Measurements from ENCODE around the gene DHRS13.

The DHRS13 gene

GRCh38 chr17:28902819-28903545 lies at the start of gene DHRS13:
Gene DHRS13, minus strand, starts transcription at chr17:28903079. Its CDS starts 135 bp downstream, at chr17:28902944.
- peak within 1 kb of the TSS; percentile 87 for H2AFZ ChIP-seq (ENCODE audit: low read length)
- peak within 1 kb of the TSS; percentile 66 for H3K4me2 ChIP-seq (ENCODE audit: low read depth, low read length)
- peak within 1 kb of the TSS; percentile 77 for H3K27ac ChIP-seq (ENCODE audit: low read length)
- H3K27me3 ChIP-seq (replicated peaks; ENCODE audit: insufficient read depth, low read length): no peaks in the 10 kb centered on the region
- peaks cover 31% of the 10 kb centered on the region for H3K79me2 ChIP-seq (ENCODE audit: low read length)
- DNase-seq: peak; percentile 97
- TF ChIP-seq EZH2phosphoT487 (IDR thresholded peaks at IDR 0.05; ENCODE audit: low read length): no peak
- TF ChIP-seq CTCF (IDR thresholded peaks at IDR 0.05; ENCODE audit: low read length): peak; percentile 97
- no peaks in the 10 kb centered on the region for H3K9me2 ChIP-seq (replicated peaks; ENCODE audit: insufficient read depth, low read length)
- H3K9ac ChIP-seq (ENCODE audit: low read length): peak within 1 kb of the TSS; percentile 85
- H3K36me3 ChIP-seq (replicated peaks; ENCODE audit: insufficient read depth, low read length): 0 out of 2 replicates have a peak, but pooled peaks cover under 1% of the 10 kb centered on the region
- H3K4me1 ChIP-seq (ENCODE audit: low read length): peaks cover 25% of the 10 kb centered on the region
- H3K4me3 ChIP-seq (ENCODE audit: low read length): peak within 1 kb of the TSS; percentile 82
- H3F3A ChIP-seq (ENCODE audit: insufficient read depth, low read length): peaks cover 20% of the 10 kb centered on the region
- no peaks in the 10 kb centered on the region for H3K9me3 ChIP-seq (replicated peaks; ENCODE audit: insufficient read depth, low read length)
- no peaks in the 10 kb centered on the region for H4K20me1 ChIP-seq (ENCODE audit: insufficient read depth, low read length)

GRCh38 chr17:28951991-28952975 lies 49.4 kb upstream of the DHRS13 start:
- H3K9me2 ChIP-seq (replicated peaks; ENCODE audit: insufficient read depth, low read length): no peaks in the 10 kb centered on the region
- H3K4me1 ChIP-seq (ENCODE audit: low read length): peaks cover 20% of the 10 kb centered on the region
- H2AFZ ChIP-seq (ENCODE audit: low read length): peak overlapping the region; percentile 91
- peaks cover 33% of the 10 kb centered on the region for H3F3A ChIP-seq (ENCODE audit: insufficient read depth, low read length)
- H4K20me1 ChIP-seq (ENCODE audit: insufficient read depth, low read length): no peaks in the 10 kb centered on the region
- peak overlapping the region; percentile 90 for H3K27ac ChIP-seq (ENCODE audit: low read length)
- H3K4me3 ChIP-seq (ENCODE audit: low read length): peak overlapping the region; percentile 75
- H3K79me2 ChIP-seq (ENCODE audit: low read length): peaks cover 39% of the 10 kb centered on the region
- H3K4me2 ChIP-seq (ENCODE audit: low read depth, low read length): peak overlapping the region; percentile 93
- DNase-seq: peak; percentile 99
- H3K9me3 ChIP-seq (replicated peaks; ENCODE audit: insufficient read depth, low read length): no peaks in the 10 kb centered on the region
- peak overlapping the region; percentile 67 for H3K9ac ChIP-seq (ENCODE audit: low read length)
- no peak for TF ChIP-seq EZH2phosphoT487 (IDR thresholded peaks at IDR 0.05; ENCODE audit: low read length)
- no peaks in the 10 kb centered on the region for H3K27me3 ChIP-seq (replicated peaks; ENCODE audit: insufficient read depth, low read length)
- H3K36me3 ChIP-seq (replicated peaks; ENCODE audit: insufficient read depth, low read length): no peaks in the 10 kb centered on the region

- peaks cover 33% of the 10 kb centered on the region for H3F3A ChIP-seq (ENCODE audit: insufficient read depth, low read length)
- H3K9me2 ChIP-seq (replicated peaks; ENCODE audit: insufficient read depth, low read length): no peaks in the 10 kb centered on the region
- no peaks in the 10 kb centered on the region for H3K27me3 ChIP-seq (replicated peaks; ENCODE audit: insufficient read depth, low read length)
- H3K4me2 ChIP-seq (ENCODE audit: low read depth, low read length): peak within 1 kb of the TSS; percentile 93
- peaks cover 20% of the 10 kb centered on the region for H3K4me1 ChIP-seq (ENCODE audit: low read length)
- peak within 1 kb of the TSS; percentile 70 for H2AFZ ChIP-seq (ENCODE audit: low read length)
- TF ChIP-seq EZH2phosphoT487 (IDR thresholded peaks at IDR 0.05; ENCODE audit: low read length) (no peak), EZH2 (optimal IDR thresholded peaks at IDR 0.05; ENCODE audit: low read depth, low read length) (no peak), CTCF (IDR thresholded peaks at IDR 0.05; ENCODE audit: low read length) (no peak)
- H4K20me1 ChIP-seq (ENCODE audit: insufficient read depth, low read length): no peaks in the 10 kb centered on the region
- no peaks in the 10 kb centered on the region for H3K9me3 ChIP-seq (replicated peaks; ENCODE audit: insufficient read depth, low read length)
- H3K4me3 ChIP-seq (ENCODE audit: low read length): peak within 1 kb of the TSS; percentile 88
- H3K9ac ChIP-seq (ENCODE audit: low read length): peak within 1 kb of the TSS; percentile 73
- H3K36me3 ChIP-seq (replicated peaks; ENCODE audit: insufficient read depth, low read length): no peaks in the 10 kb centered on the region
- H3K79me2 ChIP-seq (ENCODE audit: low read length): peaks cover 47% of the 10 kb centered on the region
- DNase-seq: peak; percentile 100
- H3K27ac ChIP-seq (ENCODE audit: low read length): peak within 1 kb of the TSS; percentile 90
These were observed 48.6 kb upstream of the DHRS13 start, which contains the start of gene PHF12 for GRCh38 chr17:28951428-28951990. Gene PHF12, minus strand, starts transcription at chr17:28951518. Its CDS starts 558 bp downstream, at chr17:28950960.

Data from MM.1S (cell line).